CD4-positive, alpha-beta T cell (primary cell): ENCODE measurements around the gene ASXL1. TPM values are rescaled to one million over a fixed set of nuclear protein-coding genes. Genes with fewer than 3 reads are reported as not detected.
"Not testable (repeated sequence)": the region's sequence is repeated elsewhere in the genome, so short reads cannot be mapped to it uniquely, and the experiment has no call there.

ENCODE experiments used
- ATAC-seq: fragments of 200-7000 bp; cut with Tn5 transposase; one replicate; pipeline ENCODE4 v1.10.0; 2022; ENCODE audit warnings: mild to moderate bottlenecking; ENCODE audit not compliant: poor library complexity
- CTCF ChIA-PET: fragments of 350-600 bp; sonication (Branson Sonifier 250); formaldehyde crosslinking; loops from one replicate; lab custom pipeline; 2021; ENCODE audit warnings: antibody characterized with exemption, inconsistent platforms; lab: Charles Lee
- POLR2A ChIA-PET: fragments of 350-600 bp; sonication (Branson Sonifier 250); formaldehyde crosslinking; loops from one replicate; lab custom pipeline; 2021; ENCODE audit warnings: antibody characterized with exemption, inconsistent platforms; lab: Charles Lee
- DNase-seq, 14 experiments: peaks; one replicate each; pipeline ENCODE4 v3.0.0-alpha.2; 2013 to 2020; ENCODE audit warnings: mixed read lengths in 2 of 14
- H3K27ac ChIP-seq, 2 donors: one replicate each; pipeline versions ENCODE4 v1.5.1 to v1.7.0; 2013; ENCODE audit warnings: low read length in 2 of 2, low read depth in 1 of 2, mild to moderate bottlenecking in 1 of 2
- H3K27me3 ChIP-seq, 2 experiments: 1 replicate in 1 of 2; 2 replicates in 1 of 2; pipeline versions ENCODE4 v1.6.1 to v1.7.0; 2013; ENCODE audit warnings: low read length in 2 of 2, control low read depth in 1 of 2, mild to moderate bottlenecking in 1 of 2, moderate library complexity in 1 of 2; ENCODE audit not compliant: insufficient read depth in 2 of 2, control insufficient read depth in 1 of 2
- H3K36me3 ChIP-seq: one replicate; pipeline ENCODE4 v1.6.1; 2013; ENCODE audit warnings: low read length, control low read depth; ENCODE audit not compliant: insufficient read depth
- H3K4me1 ChIP-seq: one replicate; pipeline ENCODE4 v1.6.1; 2013; ENCODE audit warnings: low read length, control low read depth; ENCODE audit not compliant: insufficient read depth
- H3K4me3 ChIP-seq: one replicate; pipeline ENCODE4 v1.5.1; 2013; ENCODE audit warnings: mild to moderate bottlenecking, low read length, moderate library complexity
- H3K9me3 ChIP-seq, 2 experiments: 1 replicate in 1 of 2; 2 replicates in 1 of 2; pipeline versions ENCODE4 v1.6.1 to v1.7.0; 2013; ENCODE audit warnings: low read length in 2 of 2, mild to moderate bottlenecking in 2 of 2, control low read depth in 1 of 2, moderate library complexity in 1 of 2; ENCODE audit not compliant: control insufficient read depth in 1 of 2, insufficient read depth in 1 of 2
- H3K27ac Mint-ChIP-seq: one replicate; pipeline ENCODE4 v1.8.0; 2020; ENCODE audit warnings: mixed read lengths
- H3K27me3 Mint-ChIP-seq: one replicate; pipeline ENCODE4 v1.8.0; 2021; ENCODE audit warnings: mixed read lengths
- H3K36me3 Mint-ChIP-seq: one replicate; pipeline ENCODE4 v1.8.0; 2021; ENCODE audit warnings: low read depth, mixed read lengths
- H3K4me1 Mint-ChIP-seq: one replicate; pipeline ENCODE4 v1.8.0; 2021; ENCODE audit warnings: low read depth, mixed read lengths
- H3K4me3 Mint-ChIP-seq: one replicate; pipeline ENCODE4 v1.8.0; 2020; ENCODE audit warnings: mild to moderate bottlenecking, mixed read lengths
- H3K9me3 Mint-ChIP-seq: one replicate; pipeline ENCODE4 v1.8.0; 2020; ENCODE audit warnings: mixed read lengths
- CTCF ChIP-seq: fragments of 200-600 bp; IDR thresholded peaks from one replicate; pipeline ENCODE4 v1.8.0; 2022; ENCODE audit warnings: antibody characterized with exemption, mild to moderate bottlenecking
- intact Hi-C, 2 experiments: fragments of 100-400 bp; cut with DNase I in 1 of 2; cut with micrococcal nuclease in 1 of 2; formaldehyde crosslinking; loops; one replicate each; pipeline versions ENCODE4 v1.15.1 to v1.9.0; 2023 to 2025; cut with DNase I, micrococcal nuclease
- total RNA-seq, 174 experiments: library from RNA in 2 of 174; stranded (reverse) in 2 of 174; gene quantifications; one replicate each; pipeline ENCODE4 v1.2.3 and lab custom pipeline; 2021 to 2026

ASXL1 gene
- total RNA-seq, 2 experiments from 2014 or later: 213 to 222 TPM

DNA sequence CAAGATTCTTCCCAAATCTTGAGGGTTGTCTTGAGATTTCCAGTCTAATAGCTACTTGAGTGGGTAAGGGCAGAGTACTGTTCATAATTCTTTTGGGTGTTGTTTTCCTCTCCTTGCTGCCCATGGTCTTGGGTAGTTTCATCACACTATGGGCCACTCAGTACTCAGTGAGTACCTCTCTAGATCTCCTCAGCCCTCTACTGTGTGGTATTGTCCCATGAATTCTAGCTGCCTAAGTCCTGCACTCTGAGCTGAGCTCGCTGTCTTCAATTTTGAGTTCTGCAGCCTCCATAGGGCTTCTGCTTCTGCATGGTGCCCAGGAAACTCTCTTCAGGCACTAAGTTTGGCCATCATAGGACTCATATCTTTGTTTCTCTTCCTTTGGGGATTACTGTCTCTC lies 42.3 kb downstream of the ASXL1 start:
- no peak overlapping the region for H3K27ac ChIP-seq
- H3K36me3 Mint-ChIP-seq: peaks cover 64% of the 10 kb centered on the region
- H3K27ac Mint-ChIP-seq: peak overlapping the region; percentile 63
- intact Hi-C loops: no loop called here
- POLR2A ChIA-PET: interaction anchor here (0.9 kb wide), 1 partner anchor 41 kb away, joined by 4 read pairs; no protein-coding TSS in a partner anchor
- CTCF ChIA-PET: interaction anchor here (1.0 to 1.5 kb wide), 4 partner anchors 8 to 16 kb away, joined by 3 to 4 read pairs (median 3); no protein-coding TSS in a partner anchor
- ATAC-seq (no peak), DNase-seq (no peak)
- TF ChIP-seq CTCF: no peak
- peaks cover 63% of the 10 kb centered on the region for H3K4me1 Mint-ChIP-seq
- H3K27me3 ChIP-seq: no peaks in the 10 kb centered on the region
- H3K4me3 Mint-ChIP-seq: no peak overlapping the region
- H3K36me3 ChIP-seq: peaks cover 26% of the 10 kb centered on the region
- H3K4me1 ChIP-seq: peaks cover 11% of the 10 kb centered on the region
- H3K9me3 ChIP-seq: peaks cover 0 to 4% of the 10 kb centered on the region in 2 experiments
- H3K4me3 ChIP-seq: no peak overlapping the region
- H3K27me3 Mint-ChIP-seq: no peaks in the 10 kb centered on the region
- H3K9me3 Mint-ChIP-seq: peaks cover 5% of the 10 kb centered on the region

GRCh38 chr20:32404017-32404416 lies 45.9 kb downstream of the ASXL1 start:
- CTCF ChIA-PET: interaction anchor here (1.1 kb wide), 1 partner anchor 58 kb away, joined by 5 read pairs; no protein-coding TSS in a partner anchor
- H3K27me3 ChIP-seq: no peaks in the 10 kb centered on the region
- intact Hi-C loops: no loop called here
- H3K4me1 ChIP-seq: peaks cover 32% of the 10 kb centered on the region
- H3K9me3 ChIP-seq: no peaks in the 10 kb centered on the region
- POLR2A ChIA-PET: interaction anchor here (0.7 kb wide), 1 partner anchor 94 kb away, joined by 3 read pairs; no protein-coding TSS in a partner anchor
- no peak overlapping the region for H3K4me3 Mint-ChIP-seq
- peak overlapping the region; percentile 2 for H3K27ac Mint-ChIP-seq
- no peak overlapping the region for H3K27ac ChIP-seq
- DNase-seq (no peak), ATAC-seq (no peak)
- no peaks in the 10 kb centered on the region for H3K27me3 Mint-ChIP-seq
- H3K4me3 ChIP-seq: no peak overlapping the region
- peaks cover 77% of the 10 kb centered on the region for H3K4me1 Mint-ChIP-seq
- H3K36me3 ChIP-seq: peaks cover 19% of the 10 kb centered on the region
- peaks cover 2% of the 10 kb centered on the region for H3K9me3 Mint-ChIP-seq
- peaks cover 44% of the 10 kb centered on the region for H3K36me3 Mint-ChIP-seq
- no peak for TF ChIP-seq CTCF

- ATAC-seq (no peak), DNase-seq (no peak)
- Mint-ChIP-seq H3K9me3 (no peaks in the 10 kb centered on the region), H3K27ac (peak overlapping the region; percentile 83), H3K36me3 (peaks cover 27% of the 10 kb centered on the region), H3K4me1 (peaks cover 73% of the 10 kb centered on the region), H3K4me3 (peak overlapping the region; percentile 1), H3K27me3 (no peaks in the 10 kb centered on the region)
- Histone ChIP-seq H3K36me3 (peaks cover 10% of the 10 kb centered on the region), H3K27ac (peak overlapping the region; percentile 7 to 43), H3K4me3 (no peak overlapping the region), H3K27me3 (no peaks in the 10 kb centered on the region), H3K9me3 (no peaks in the 10 kb centered on the region), H3K4me1 (peaks cover 35% of the 10 kb centered on the region)
- intact Hi-C loops: loop anchor here (1.0 to 5.0 kb wide), 3 partner anchors 19 to 47 kb away; no protein-coding TSS in a partner anchor
- TF ChIP-seq CTCF: no peak
- CTCF ChIA-PET: interaction anchor here (1.2 kb wide), 1 partner anchor 47 kb away, joined by 4 read pairs; no protein-coding TSS in a partner anchor
- POLR2A ChIA-PET: interaction anchor here (1.0 to 4.2 kb wide), 4 partner anchors 12 to 128 kb away, joined by 3 to 23 read pairs (median 6); partner anchors contain the start of gene ASXL1
These were observed 48.6 kb downstream of the ASXL1 start for GRCh38 chr20:32406701-32407100.

DNA sequence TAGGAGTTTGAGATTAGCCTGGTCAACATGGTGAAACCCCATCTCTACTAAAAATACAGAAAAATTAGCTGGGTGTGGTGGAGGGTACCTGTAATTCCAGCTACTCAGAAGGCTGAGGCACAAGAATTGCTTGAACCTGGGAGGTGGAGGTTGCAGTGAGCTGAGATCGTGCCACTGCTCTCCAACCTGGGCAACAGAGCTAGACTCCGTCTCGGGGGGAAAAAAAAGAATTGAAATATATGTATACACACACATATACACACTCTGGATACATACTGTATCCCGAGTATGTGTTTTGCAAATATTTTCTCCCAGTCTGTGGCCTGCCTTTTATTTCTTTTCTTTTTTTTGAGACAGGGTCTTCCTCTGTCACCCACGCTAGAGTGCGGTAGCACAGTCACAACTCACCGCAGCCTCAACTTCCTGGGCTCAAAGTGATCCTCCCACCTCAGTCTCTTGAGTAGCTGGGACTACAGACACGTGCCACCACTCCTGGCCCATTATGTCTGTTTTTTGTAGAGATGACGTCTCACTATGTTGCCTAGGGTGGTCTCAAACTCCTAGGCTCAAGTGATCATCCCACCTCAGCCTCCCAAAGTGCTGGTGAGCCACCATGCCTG lies 49.1 kb downstream of the ASXL1 start:
- not testable (repeated sequence) for H3K36me3 ChIP-seq, H3K27me3 Mint-ChIP-seq, H3K9me3 Mint-ChIP-seq, H3K9me3 ChIP-seq, H3K27me3 ChIP-seq
- H3K27ac ChIP-seq: peak overlapping the region; percentile 7 to 43
- Mint-ChIP-seq H3K4me3 (peak overlapping the region; percentile 79), H3K27ac (peak overlapping the region; percentile 83), H3K36me3 (peaks cover 29% of the 10 kb centered on the region), H3K4me1 (peaks cover 79% of the 10 kb centered on the region)
- POLR2A ChIA-PET: interaction anchor here (0.7 to 4.2 kb wide), 7 partner anchors 11 to 128 kb away, joined by 3 to 23 read pairs (median 4); partner anchors contain the start of gene ASXL1
- ATAC-seq (peak; percentile 98), DNase-seq (peak; percentile 27 to 83 (median 58))
- peaks cover 36% of the 10 kb centered on the region for H3K4me1 ChIP-seq
- intact Hi-C loops: loop anchor here (1.0 to 5.0 kb wide), 3 partner anchors 20 to 48 kb away; no protein-coding TSS in a partner anchor
- CTCF ChIA-PET: interaction anchor here (1.2 kb wide), 1 partner anchor 48 kb away, joined by 4 read pairs; no protein-coding TSS in a partner anchor
- peak overlapping the region; percentile 17 for H3K4me3 ChIP-seq
